GOT3 (cell line): ENCODE measurements around the gene JAK2.
"Not testable (repeated sequence)": the region's sequence is repeated elsewhere in the genome, so short reads cannot be mapped to it uniquely, and the experiment has no call there.

Experiments
- DNase-seq: peaks from one replicate; lab custom pipeline; 2025; ENCODE audit warnings: mixed read lengths; lab: John Stamatoyannopoulos, UW

Gene JAK2

GRCh38 chr9:4980086-4980727 is 4.9 kb upstream of the JAK2 start:
- no peak for DNase-seq

GRCh38 chr9:4982721-4983482 is 2.2 kb upstream of the JAK2 start:
- no peak for DNase-seq

- DNase-seq = no peak
Observed at GRCh38 chr9:4983601-4984165, 1.4 kb upstream of the JAK2 start.

- no peak for DNase-seq
Observed at GRCh38 chr9:4984171-4984620, 876 bp upstream of the JAK2 start.

- no peak for DNase-seq
Observed at GRCh38 chr9:4985386-4986266, 554 bp downstream of the JAK2 start.

GRCh38 chr9:4986296-4986695 is 1.2 kb downstream of the JAK2 start:
- DNase-seq = no peak

GRCh38 chr9:4986783-4987182 is 1.7 kb downstream of the JAK2 start:
- DNase-seq = no peak

- no peak for DNase-seq
Observed at GRCh38 chr9:4987961-4988421, 2.9 kb downstream of the JAK2 start.

GRCh38 chr9:4992872-4993271 is 7.8 kb downstream of the JAK2 start:
- no peak for DNase-seq

GRCh38 chr9:4994166-4994890 is 9.3 kb downstream of the JAK2 start:
- no peak for DNase-seq

GRCh38 chr9:4997196-4997595 is 12.1 kb downstream of the JAK2 start:
- DNase-seq = no peak

- no peak for DNase-seq
Observed at GRCh38 chr9:4997631-4998030, 12.6 kb downstream of the JAK2 start.

- no peak for DNase-seq
Observed at GRCh38 chr9:5002811-5003210, 17.7 kb downstream of the JAK2 start.

- DNase-seq = no peak
Observed at GRCh38 chr9:5004481-5004880, 19.4 kb downstream of the JAK2 start.

- DNase-seq = no peak
Observed at GRCh38 chr9:5008202-5008601, 23.1 kb downstream of the JAK2 start.

GRCh38 chr9:5013374-5013773 is 28.3 kb downstream of the JAK2 start:
- no peak for DNase-seq

- DNase-seq = no peak
Observed at GRCh38 chr9:5015934-5016333, 30.9 kb downstream of the JAK2 start.

- no peak for DNase-seq
Observed at GRCh38 chr9:5025416-5025815, 40.3 kb downstream of the JAK2 start.

GRCh38 chr9:5031941-5032340 is 46.9 kb downstream of the JAK2 start:
- DNase-seq = not testable (repeated sequence)

GRCh38 chr9:5040730-5041389 is 55.8 kb downstream of the JAK2 start:
- DNase-seq = no peak
